Stimulated activated CD4-positive, alpha-beta T cell treated with anti-CD3 and anti-CD28 coated beads, TNF-alpha, amount 100 ng/mL, for 24 hours (primary cell): ENCODE measurements around the gene ICAM5.
A peak's percentile ranks its signal among the peaks of the same experiment; 100 is the strongest.
"Not testable (repeated sequence)": the region's sequence is repeated elsewhere in the genome, so short reads cannot be mapped to it uniquely, and the experiment has no call there.

Source experiments
- DNase-seq, 3 experiments: peaks; one replicate each; pipeline ENCODE4 v3.0.0-alpha.2; 2020; ENCODE audit warnings: low read depth in 3 of 3

The ICAM5 gene

DNA sequence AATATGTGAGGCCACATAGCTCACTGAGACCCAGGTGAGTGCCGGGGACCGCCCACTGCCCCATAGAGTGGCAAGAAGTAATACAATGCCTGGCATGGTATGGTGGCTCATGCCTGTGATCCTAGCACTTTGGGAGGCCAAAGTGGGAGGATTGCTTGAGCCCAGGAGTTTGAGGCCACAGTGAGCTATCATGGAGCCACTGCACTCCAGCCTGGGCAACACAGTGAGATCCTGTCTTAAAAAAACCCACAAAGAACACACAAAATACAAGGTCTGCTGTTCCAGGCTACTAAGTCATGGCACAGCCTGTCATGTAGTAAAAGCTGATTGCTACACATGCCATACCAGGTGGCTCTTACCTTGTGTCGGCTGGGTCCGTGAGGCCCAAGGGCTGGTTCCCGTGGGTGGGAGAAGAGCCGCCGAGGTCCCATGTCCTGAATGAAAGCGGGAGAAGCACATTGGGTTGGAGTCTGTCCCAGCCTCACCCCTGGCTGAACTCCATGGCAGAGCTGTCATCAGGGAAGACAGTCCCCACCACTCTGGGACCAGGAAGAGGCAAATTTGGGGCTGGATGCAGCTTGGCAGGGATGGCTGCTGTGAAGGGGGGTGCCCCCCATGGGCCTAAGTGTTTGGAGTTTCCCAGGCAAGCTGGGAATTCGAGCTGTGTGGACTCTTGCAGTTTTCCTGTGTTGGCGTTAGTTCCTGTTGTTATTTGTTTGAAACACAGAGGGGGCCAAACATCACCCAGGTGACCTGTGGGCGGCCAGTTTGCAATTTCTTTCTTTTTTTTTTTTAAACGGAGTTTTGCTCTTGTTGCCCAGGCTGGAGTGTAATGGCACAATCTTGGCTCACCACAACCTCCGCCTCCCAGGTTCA lies 29.3 kb downstream of the ICAM5 start:
- DNase-seq: no peak

DNA sequence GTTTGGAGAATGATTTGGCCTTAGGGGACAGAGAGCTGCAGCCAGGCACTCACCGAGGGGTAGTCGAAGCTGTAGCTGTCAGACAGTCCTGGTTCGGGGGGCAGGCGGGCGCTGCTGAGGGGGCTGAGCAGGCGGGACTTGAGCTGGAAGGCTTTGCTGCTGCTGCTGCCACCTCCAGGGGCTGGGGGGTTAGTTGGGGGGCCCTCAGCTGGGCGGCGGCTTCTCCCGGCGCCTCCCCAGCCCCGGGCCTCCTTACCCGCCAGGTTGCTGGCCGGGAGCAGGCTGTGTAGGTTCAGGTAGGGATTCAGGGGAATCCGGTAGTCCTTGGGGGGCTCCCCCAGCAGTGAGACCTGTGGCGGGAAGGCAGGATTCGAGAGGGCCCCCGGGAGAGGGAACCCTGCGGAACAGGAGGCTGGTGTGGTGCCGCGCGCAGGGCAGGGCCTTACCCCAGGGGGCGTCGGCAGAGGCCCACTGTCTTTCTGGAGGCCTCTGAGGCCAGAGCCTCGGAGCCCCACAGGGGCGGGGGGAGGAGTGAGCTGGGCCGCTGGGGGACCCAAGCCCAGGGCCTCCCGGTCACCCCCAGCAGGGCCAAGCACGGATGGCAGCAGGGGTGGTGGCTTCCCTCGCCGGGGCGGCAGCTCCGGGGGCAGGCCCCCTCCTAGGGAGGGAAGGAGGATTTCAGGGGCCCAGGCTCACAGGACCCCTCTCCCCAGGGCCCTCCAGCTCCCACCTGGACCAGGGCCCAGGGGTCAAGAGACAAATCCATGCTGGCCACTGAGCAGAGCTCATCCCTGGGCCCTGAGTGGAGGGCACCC lies 31.1 kb downstream of the ICAM5 start:
- no peak for DNase-seq

DNA sequence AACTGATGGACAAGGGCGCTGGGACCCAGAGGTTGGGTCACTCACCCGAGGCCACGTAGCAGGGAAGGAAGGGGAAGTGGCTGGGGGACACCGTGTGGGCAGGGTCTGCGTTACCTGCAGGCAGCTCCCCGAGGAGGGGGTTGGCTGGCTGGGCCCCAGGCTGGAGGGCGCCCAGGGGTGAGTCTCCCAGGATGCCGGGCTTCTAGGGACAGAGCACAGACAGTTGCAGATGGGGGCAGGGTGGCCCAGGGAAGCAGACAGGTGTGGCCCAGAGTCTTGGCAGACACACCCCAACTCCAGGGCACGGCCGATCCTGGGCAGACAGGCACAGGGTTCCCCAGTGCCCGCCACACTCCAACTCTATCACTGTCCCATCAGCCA lies 31.7 kb downstream of the ICAM5 start:
- no peak for DNase-seq

DNA sequence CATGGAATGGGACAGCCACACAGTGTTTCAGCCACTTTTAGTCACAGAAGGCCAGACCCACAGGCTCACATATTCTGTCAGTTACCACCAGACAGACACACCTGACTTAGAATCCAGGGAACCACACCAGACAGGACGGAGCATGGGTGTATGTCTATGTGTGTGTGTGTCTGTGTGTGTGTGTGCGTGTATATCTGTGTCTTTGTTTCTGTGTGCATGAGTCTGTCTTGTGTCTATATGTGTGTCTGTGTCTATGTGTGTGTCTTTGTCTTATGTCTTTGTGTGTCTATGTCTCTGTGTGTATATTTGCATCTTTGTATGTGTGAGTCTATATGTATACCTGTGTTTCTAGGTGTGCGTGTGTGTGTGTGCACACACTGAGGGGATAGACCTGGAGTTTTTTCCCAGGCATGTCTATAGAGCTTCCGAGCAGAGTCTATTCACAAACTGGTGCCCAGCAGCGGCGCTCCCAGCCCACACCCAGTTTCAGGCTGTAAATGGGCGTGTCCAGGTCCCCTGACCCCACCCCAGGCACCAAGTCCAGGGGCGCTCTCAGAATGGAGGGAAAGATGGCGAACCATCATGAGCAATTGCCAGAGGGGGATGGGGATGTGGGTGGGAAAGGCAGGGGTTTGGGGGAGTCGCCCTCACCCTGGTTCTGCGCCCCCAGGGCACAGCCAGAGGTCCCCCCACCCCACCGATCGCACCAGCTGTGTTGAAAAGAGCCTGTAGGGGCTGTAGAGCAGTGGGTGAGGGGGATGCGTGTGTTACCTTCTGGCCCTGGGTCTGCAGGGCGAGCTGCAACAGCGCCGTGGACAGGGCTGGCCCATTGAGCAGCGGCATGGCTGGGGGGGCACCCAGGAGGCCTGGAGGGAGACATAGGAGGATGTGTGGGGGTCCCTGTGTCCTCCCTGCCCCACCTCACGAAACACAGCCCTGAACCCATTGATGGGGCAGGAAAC lies 32.4 kb downstream of the ICAM5 start:
- no peak for DNase-seq

DNA sequence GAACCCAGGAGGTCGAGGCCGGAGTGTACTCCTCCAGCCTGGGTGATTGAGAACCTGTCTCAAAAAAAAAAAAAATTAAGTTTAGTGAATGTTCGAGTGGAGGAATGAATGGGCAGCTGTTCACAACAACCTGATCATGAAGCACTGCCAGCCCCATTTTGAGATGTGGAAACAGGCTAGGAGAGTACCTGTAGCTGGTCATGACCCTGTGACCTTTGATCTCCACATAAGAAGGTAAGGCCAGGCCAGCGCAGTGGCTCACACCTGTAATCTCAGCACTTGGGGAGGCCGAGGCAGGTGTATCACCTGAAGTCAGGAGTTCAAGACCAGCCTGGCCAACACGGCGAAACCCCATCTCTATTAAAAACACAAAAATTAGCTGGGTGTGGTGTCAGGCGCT lies 36.0 kb downstream of the ICAM5 start:
- no peak for DNase-seq

DNA sequence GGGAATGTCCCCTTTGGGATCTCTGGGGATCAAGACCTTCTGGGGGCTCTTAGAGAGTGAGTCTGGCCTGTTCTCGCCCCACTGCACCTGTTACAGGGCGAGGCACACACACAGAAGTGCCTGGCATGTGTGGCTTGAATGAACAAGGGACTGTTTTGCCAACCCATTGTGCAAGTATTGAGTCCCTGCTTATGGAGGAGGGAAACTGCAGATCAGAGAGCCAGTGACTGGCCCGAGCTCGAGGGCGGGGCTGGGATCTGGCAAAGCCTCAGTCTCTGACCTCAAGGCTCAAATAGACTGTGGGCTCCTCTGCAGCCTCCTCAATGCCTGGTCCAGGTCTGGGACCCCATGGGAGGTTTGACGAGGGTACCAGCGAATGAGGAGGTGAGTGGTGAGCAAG lies 38.0 kb downstream of the ICAM5 start:
- DNase-seq: no peak

DNA sequence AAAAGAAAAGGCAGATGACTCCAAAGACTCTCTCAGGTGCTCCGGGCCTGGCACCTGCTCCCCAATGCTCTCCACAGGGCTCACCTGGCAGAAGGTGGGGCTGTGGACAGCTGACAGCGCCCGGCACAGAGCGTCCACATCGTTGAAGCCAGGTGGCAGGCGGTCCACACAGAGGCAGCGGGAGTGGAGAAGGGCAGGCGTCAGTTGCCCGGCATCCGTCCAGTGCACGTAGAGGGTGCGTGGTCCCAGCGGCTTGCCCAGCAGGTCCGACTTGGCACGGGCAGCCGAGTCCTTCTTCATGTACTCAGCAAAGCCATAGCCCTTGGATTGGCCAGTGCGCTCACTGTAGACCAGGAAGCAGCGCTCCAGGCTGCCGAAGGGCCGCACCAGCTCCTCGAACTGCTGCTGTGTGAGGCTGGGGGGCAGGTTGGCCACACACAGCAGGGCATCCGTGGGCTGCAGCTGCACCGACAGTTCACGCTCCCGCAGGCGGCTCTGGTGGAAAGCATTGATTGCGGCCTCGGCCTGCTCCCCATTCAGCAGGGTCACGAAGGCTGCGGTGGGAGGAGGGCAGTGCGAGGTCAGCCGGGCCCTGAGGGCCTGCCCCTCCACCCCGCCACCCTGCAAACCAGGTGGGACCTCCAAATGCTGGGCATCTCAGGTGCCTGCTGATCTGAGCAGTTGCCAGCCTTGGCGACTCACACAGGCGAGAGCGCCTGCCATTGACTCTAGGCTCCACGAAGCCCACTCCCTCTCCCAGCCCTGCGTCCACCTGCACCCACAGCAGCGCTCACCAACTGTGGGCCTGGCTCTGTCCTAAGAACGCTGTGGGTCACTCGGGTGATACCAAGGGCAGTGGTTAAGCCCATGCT lies 39.0 kb downstream of the ICAM5 start:
- no peak for DNase-seq

DNA sequence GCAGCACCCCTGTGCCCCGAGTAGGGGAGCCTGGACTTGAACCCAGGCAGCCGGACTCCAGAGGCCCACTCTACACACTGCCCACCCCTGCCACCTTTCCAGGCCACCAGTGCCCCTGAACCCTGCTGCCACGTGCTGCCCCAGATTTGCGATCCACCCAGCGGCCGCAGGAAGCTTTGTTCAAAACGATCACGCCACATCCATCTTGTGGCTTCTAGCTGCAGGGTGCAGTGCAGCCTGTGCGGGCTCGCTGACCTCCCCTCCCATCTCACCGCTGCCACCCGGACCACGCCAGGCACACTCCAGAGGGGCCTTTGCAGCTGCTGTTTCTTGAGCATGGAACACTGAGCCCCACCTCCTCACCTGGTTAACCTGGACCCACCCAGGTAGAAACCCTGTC lies 39.8 kb downstream of the ICAM5 start:
- no peak for DNase-seq

DNA sequence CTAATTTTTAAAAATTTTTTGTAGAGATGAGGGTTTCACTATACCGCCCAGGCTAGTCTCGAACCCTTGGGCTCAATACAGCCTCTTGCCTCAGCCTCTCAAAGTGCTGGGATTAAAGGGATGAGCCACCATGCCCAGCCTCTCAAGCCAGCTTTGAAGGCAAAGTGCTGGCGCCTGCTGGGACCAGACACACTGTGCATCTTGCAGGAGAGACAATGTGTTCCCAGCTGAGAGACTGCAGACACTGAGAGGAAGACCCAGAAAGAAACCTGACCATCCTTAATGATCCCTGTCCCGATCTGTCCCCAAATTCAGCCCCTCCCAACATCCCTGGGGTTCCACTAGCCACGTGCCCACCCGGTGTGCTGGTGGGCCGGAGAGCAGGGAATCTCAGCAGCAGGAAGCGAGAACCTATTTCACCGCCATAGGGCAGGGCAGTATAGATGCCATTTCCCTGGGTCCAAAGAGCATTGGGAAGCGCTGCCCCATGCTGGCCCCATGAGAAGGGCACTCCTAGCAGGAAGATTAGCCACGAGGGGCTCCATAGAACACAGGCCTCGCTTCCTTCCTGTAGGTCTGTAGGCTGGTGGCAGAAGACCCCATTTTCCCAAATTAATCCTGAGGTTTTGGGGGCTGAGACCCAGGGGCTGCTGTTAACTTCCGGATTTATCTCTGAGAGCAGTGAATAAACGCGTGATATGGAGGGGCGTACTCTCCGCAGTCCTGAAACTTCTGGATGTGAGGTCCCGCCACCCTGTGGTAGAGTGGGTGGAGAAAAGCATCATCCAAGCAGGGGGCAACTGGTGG lies 42.6 kb downstream of the ICAM5 start:
- no peak for DNase-seq

DNA sequence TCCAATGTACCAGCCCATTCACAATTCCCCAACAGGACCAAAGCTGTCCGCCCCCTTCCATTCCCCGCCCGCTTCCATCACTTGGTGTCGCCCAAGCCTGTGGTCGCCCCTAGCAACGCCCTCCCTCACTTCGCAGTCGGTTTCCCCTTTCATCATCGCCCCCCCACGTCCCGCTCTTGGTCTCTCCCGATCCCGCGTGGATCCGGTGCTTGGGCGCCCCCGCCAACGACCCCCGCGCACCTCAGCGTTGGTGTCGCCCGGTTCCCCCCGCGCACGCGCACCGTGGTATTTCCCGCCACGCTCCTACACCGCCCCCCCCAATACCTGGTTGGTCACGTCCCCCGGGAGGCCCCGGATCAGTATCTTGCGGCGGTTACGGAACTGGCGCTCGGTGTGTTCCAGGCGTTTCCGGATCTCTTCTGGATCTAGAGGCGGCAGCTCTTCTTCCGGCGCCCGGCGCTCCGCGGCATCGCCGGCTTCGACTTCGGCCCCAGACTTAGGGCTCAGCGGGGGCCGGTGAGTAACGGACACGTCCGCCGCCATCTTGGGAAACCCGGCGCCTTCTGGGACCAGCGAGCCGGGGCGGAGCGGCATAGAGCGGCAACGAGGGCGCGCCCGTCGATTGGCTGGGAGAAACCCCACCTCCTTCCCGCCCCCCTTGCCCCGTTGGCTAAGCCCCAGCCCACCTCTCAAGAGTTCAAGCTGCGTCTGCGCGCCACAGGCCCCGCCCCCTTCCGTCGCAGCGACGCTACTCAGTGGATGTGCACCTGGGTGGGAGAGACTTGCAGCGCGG lies 43.4 kb downstream of the ICAM5 start, which contains the start of gene RAVER1:
Gene RAVER1, minus strand, starts transcription at position 565 of the 793 bp plus-strand sequence. Its CDS starts 22 bp downstream, at position 543.
- DNase-seq: peak; percentile 95 to 99 (median 97)

DNA sequence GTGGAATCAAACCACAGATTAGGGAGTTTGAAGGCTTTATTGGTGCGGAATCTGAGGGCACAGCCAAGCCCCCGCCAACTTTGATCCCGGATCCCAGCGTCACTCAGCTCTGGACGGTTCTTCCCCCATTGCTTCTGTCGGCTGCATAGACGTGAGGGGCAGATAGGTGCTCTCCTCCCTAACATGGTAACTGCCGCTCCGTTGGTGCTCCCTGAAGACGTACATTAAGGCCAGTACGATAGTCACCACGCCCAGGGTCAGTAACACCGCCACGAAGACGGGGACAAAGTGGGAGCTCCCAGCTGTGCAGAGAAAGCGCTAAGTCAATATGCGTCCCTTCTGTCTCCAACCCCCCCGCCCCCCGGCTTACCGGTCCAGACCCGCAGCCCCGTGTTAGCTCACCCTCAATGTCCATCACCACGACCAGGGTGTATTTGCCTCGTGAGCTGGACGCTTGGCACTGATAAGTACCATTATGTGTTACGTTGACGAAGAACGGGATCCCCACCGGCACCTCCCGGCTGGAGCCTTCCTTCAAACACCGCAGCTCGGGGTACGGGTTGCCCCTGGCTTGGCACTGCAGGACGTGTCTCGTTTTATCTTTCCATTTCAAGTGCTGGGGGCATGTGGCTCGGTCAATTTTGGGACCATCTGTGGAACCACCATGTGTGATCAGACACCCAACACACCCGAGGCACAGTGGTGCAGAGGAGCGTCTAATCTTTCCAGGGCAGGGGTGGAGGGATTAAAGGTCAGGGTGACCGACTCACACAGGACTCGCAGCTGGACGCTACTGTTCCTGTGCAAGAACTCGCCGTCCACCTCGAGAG lies 44.2 kb downstream of the ICAM5 start:
- no peak for DNase-seq

DNA sequence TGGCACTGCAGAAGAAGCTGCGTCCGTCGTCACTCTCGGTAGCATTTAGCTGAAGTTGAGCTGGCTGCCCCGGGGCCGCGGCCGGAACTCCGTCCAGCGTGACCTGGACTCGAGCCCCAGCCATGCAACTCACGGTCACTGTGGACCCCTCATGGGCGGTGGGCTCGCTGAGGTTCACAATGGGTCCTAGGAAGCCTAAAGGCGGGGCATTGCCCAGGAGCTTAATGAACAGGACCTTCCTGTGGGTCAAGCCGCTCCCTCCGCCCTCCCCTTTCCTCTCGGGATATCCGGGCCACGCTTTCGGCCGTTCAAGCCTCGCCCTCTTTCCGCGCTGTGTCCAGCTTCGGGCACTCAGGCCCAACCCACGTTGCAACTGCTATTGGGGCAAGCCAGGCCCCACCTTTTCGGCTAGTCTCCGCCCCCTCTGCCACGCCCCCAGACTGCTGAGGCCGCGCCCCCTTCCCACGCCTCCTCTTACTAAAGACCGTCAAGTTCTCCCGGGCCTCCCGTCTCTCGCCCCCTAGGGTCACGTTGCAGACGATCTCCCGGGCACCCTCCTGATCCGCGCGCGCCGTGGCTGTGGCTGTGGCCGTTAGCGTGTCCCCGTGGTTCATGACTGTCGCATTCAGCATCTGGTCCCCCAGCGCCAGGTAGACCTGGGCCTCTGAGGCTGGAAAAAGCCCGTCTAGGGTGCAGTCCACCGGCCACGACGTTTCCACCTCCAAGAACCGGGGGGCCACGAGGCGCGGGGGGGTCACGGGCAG lies 45.0 kb downstream of the ICAM5 start:
- DNase-seq: peak in 2 of 3 experiments; percentile 36 to 68

DNA sequence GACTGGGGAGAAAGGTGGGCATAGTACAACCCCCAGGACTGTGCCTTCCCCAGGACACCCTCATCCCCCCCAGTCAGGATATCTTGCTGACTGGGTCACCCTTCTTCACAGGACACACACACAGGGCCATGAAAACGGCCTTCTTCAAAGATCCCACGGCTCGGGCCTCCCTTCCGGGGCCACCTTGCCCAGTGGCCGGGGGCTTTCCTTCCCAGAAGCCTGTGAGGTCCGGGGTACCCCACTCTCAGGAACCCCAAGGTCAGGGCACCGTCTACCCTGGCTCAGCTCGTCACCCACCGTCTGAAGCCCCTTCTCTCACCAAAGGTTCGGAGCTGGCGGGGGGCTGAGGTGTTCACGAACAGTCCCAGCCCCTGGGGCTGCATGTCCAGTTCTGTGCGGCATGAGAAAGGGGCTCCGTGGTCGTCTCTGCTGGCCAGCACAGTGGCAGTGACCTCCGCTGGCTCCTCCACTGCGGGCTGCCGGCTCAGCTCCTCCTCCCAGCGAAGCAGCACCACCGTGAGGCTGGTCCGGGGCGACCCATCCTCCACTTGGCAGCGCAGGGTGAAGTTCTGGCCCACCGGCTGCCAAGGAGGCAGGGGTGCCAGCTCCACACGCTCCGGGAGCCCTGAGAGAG lies 45.7 kb downstream of the ICAM5 start:
- DNase-seq: no peak

DNA sequence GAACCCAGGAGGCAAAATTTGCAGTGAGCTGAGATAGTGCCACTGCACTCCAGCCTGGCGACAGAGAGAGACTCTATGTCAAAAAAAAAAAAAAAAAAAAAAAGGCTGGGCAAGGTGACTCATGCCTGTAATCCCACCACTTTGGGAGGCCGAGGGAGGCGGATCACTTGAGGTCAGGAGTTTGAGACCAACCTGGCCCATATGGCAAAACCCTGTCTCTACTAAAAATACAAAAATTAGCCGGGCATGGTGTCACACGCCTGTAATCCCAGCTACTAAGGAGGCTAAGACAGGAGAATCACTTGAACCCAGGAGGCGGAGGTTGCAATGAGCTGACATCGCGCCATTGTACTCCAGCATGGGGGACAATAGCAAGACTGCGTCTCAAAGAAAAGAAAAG lies 47.0 kb downstream of the ICAM5 start:
- not testable (repeated sequence) for DNase-seq

DNA sequence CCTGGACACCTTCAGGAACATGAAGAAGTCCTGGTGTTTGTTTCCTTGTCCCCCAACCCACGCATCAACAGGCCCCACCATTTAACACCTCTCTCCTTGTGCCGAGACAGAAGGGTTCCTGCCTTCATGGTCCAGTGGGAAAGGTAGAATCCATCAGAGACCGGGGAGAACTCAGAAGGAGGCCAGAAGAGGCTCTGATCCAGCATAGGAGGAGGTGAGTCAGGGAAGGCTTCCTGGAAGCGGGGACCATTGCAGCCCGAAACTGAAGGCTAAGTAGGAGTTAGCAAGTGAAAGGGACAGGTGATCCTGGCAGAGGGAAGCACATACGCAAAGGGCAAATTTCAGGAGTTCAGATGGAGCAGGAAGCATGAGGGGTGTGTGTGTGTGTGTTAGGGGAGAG lies 49.2 kb downstream of the ICAM5 start:
- DNase-seq: no peak

DNA sequence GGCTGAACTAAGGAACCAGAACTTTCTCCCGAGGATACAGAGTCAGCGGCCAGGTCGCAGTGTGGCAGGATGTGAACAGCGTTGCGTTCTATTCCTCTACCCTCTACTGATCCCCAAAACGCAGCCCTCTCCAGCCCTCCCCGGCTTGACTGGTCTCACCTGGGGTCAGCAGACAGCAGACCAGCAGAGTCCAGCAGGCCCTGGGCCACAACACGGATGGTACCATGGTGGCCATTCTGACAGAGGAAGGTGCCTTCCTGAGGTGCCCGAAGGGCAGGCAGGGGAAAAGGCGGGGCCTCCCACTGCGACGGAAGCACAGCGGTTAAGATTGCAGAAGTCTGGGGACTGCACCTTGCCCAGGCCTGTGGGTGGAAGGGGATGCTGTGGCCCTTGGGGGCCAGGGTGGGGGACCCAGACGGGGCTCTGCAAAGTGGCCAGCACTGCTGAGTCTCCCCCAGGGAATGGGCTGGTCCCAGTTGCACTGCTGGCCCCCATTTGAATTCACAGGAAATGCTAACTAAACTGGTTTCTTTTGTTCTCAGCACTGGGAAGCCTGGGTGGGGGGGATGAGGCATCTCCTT lies 49.7 kb downstream of the ICAM5 start, which contains the start of gene ICAM3:
Gene ICAM3, minus strand, starts transcription at position 245 of the 581 bp plus-strand sequence. Its CDS starts 10 bp downstream, at position 235.
- peak; percentile 29 to 71 (median 42) for DNase-seq
